HG02884 (cell line): ENCODE results near the gene C1orf159.
"Not testable (repeated sequence)": the region's sequence is repeated elsewhere in the genome, so short reads cannot be mapped to it uniquely, and the experiment has no call there.

Experiments
- ATAC-seq: cut with Tn5 transposase; IDR thresholded peaks from one replicate; pipeline ENCODE4 v1.9.1; 2021; ENCODE audit warnings: mild to moderate bottlenecking, moderate library complexity; ENCODE audit not compliant: unreplicated experiment

C1orf159 gene

GRCh38 chr1:1058088-1058905 lies 57.6 kb downstream of the C1orf159 start:
- ATAC-seq: no peak

DNA sequence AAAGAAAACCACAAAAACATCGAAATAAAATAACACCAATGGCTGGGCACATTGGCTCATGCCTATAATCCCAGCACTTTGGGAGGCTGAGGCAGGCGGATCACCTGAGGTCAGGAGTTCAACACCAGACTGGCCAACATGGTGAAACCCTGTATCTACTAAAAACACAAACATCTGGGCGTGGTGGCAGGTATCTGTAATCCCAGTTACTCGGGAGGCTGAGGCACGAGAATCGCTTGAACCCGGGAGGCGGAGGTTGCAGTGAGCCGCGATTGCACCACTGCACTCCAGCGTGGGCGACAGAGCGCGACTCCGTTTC lies 58.2 kb downstream of the C1orf159 start:
- ATAC-seq: not testable (repeated sequence)

DNA sequence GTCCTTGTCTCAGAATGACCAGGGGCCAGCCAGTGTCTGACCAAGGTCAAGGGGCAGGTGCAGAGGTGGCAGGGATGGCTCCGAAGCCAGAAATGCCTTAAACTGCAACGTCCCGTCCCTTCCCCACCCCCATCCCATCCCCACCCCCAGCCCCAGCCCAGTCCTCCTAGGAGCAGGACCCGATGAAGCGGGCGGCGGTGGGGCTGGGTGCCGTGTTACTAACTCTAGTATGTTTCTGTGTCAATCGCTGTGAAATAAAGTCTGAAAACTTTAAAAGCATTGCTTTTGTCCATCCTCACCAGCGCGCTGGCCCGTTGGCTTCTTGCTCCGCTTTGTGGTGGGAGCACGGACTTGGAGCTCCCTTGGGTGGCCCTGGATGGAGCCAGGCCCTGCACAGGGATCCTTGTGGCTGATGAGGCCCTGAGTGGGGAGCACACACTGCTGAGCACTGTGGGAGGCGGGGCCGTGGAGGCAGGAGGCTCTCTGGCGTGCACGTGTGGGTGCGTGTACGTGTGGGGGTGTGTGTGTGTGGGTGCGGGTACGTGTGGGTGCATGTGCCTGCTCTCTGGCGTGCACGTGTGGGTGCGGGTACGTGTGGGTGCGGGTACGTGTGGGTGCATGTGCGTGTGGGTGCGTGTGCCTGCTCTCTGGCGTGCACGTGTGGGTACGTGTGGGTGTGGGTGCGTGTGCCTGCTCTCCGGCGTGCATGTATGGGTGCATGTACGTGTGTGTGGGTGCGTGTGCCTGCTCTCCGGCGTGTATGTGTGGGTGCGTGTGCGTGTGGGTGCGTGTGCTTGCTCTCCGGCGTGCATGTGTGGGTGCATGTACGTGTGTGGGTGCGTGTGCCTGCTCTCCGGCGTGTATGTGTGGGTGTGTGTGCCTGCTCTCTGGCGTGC lies 59.8 kb downstream of the C1orf159 start:
- no peak for ATAC-seq

DNA sequence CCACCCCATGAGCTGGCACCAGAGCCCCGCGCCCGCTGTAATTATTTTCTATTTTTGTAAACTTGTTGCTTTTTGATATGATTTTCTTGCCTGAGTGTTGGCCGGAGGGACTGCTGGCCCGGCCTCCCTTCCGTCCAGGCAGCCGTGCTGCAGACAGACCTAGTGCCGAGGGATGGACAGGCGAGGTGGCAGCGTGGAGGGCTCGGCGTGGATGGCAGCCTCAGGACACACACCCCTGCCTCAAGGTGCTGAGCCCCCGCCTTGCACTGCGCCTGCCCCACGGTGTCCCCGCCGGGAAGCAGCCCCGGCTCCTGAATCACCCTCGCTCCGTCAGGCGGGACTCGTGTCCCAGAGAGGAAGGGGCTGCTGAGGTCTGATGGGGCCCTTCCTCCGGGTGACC lies 60.9 kb downstream of the C1orf159 start:
- no peak for ATAC-seq

- no peak for ATAC-seq
Measured at GRCh38 chr1:1054099-1054700, 61.7 kb downstream of the C1orf159 start.

- ATAC-seq: no peak
Measured at GRCh38 chr1:1053682-1054081, 62.2 kb downstream of the C1orf159 start.

- no peak for ATAC-seq
Measured at GRCh38 chr1:1053022-1053421, 62.9 kb downstream of the C1orf159 start.

GRCh38 chr1:1052003-1052840 lies 63.7 kb downstream of the C1orf159 start:
- no peak for ATAC-seq

- ATAC-seq: no peak
Measured at GRCh38 chr1:1051127-1051810, 64.6 kb downstream of the C1orf159 start.

GRCh38 chr1:1050577-1051052 lies 65.3 kb downstream of the C1orf159 start:
- no peak for ATAC-seq

DNA sequence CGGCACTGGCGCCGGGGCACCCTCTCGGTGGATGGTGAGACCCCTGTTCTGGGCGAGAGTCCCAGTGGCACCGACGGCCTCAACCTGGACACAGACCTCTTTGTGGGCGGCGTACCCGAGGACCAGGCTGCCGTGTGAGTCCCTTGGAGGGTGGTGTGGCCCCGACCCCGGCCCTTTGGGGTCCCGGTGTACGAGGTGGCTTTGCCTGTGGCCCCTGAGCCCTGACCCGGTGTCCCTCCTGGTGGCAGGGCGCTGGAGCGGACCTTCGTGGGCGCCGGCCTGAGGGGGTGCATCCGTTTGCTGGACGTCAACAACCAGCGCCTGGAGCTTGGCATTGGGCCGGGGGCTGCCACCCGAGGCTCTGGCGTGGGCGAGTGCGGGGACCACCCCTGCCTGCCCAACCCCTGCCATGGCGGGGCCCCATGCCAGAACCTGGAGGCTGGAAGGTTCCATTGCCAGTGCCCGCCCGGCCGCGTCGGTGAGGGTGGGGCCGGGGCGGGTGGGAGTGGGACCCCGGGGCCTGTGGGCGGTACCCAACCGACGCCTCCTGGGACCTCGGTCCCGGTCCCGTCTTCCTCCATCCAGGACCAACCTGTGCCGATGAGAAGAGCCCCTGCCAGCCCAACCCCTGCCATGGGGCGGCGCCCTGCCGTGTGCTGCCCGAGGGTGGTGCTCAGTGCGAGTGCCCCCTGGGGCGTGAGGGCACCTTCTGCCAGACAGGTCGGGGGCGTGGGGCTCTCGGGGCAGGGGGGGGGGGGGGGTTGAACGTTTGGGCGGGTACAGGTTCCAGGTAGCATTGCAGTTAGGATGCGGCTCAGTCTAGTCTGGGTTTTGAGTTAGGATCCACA lies 66.3 kb downstream of the C1orf159 start:
- no peak for ATAC-seq

DNA sequence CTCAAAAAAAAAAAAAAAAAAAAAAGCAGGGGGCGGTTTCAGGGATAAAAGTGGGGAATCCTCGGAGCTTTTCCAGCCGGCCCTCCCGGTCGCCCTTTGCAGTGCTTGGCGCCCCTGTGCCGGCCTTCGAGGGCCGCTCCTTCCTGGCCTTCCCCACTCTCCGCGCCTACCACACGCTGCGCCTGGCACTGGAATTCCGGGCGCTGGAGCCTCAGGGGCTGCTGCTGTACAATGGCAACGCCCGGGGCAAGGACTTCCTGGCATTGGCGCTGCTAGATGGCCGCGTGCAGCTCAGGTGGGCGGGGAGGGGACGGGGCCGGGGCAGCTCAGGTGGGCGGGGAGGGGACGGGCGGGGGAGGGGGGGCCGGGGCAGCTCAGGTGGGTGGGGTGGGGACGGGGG lies 67.1 kb downstream of the C1orf159 start:
- ATAC-seq: no peak

DNA sequence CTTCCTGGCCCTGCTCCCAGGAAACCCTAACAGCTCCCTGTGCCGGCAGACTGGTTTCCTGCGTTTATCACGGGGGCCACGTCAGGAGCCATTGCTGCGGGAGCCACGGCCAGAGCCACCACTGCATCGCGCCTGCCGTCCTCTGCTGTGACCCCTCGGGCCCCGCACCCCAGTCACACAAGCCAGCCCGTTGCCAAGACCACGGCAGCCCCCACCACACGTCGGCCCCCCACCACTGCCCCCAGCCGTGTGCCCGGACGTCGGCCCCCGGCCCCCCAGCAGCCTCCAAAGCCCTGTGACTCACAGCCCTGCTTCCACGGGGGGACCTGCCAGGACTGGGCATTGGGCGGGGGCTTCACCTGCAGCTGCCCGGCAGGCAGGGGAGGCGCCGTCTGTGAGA lies 67.9 kb downstream of the C1orf159 start:
- no peak for ATAC-seq

GRCh38 chr1:1047407-1047806 lies 68.5 kb downstream of the C1orf159 start:
- ATAC-seq: no peak

DNA sequence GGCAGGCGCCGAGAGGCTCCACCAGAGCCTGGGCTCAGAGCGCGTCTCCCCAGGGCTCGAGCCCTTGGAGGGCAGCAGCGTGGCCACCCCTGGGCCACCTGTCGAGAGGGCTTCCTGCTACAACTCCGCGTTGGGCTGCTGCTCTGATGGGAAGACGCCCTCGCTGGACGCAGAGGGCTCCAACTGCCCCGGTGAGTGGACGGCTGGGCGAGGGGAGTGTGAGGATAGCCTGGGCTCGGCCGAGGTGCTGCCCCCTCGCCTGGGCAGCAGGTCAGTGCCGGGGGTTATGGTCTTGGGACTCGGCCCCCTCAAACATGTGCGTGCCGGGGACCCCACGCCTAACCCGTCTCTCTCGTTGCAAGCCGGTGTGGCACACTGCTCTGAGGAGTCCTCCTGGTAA lies 69.1 kb downstream of the C1orf159 start:
- no peak for ATAC-seq

GRCh38 chr1:1046243-1046642 lies 69.6 kb downstream of the C1orf159 start:
- ATAC-seq: no peak

- ATAC-seq: no peak
Measured at GRCh38 chr1:1045129-1045528, 70.8 kb downstream of the C1orf159 start.

GRCh38 chr1:1044455-1045078 lies 71.3 kb downstream of the C1orf159 start:
- ATAC-seq: no peak

GRCh38 chr1:1043921-1044320 lies 72.0 kb downstream of the C1orf159 start:
- no peak for ATAC-seq
